NCI-H2171 treated with DMSO at 0.1 percent for 48 hours (cell line): ENCODE results near the gene ART4.

Experiments
- DNase-seq: peaks from one replicate; lab custom pipeline; 2025; lab: John Stamatoyannopoulos, UW

Gene ART4

GRCh38 chr12:14810167-14810952, 33.0 kb downstream of the ART4 start:
- no peak for DNase-seq

GRCh38 chr12:14803830-14804160, 39.5 kb downstream of the ART4 start:
- DNase-seq = no peak

- DNase-seq = peak; percentile 95
Measured at GRCh38 chr12:14803011-14803829, 40.1 kb downstream of the ART4 start, which contains the start of the genes C12orf60 and WBP11. Gene C12orf60 (plus strand): TSS chr12:14803670. CDS start chr12:14822936, 19,266 bp downstream. Gene WBP11 (minus strand): TSS chr12:14803478. CDS start chr12:14801383, 2,095 bp downstream.

GRCh38 chr12:14802721-14803010, 40.7 kb downstream of the ART4 start:
- peak; percentile 5 for DNase-seq

GRCh38 chr12:14802247-14802646, 41.1 kb downstream of the ART4 start:
- DNase-seq = no peak

- DNase-seq = no peak
Measured at GRCh38 chr12:14795028-14795448, 48.3 kb downstream of the ART4 start.

GRCh38 chr12:14785568-14785967, 57.8 kb downstream of the ART4 start:
- no peak for DNase-seq

- DNase-seq = no peak
Measured at GRCh38 chr12:14784471-14784870, 58.9 kb downstream of the ART4 start.

GRCh38 chr12:14782756-14783155, 60.6 kb downstream of the ART4 start:
- DNase-seq = no peak

- no peak for DNase-seq
Measured at GRCh38 chr12:14781563-14781962, 61.8 kb downstream of the ART4 start.

GRCh38 chr12:14780859-14781258, 62.5 kb downstream of the ART4 start:
- no peak for DNase-seq

- DNase-seq = no peak
Measured at GRCh38 chr12:14779834-14780233, 63.5 kb downstream of the ART4 start.

GRCh38 chr12:14777271-14777670, 66.1 kb downstream of the ART4 start:
- DNase-seq = no peak

- no peak for DNase-seq
Measured at GRCh38 chr12:14776236-14776961, 66.9 kb downstream of the ART4 start.

GRCh38 chr12:14775636-14775980, 67.7 kb downstream of the ART4 start:
- DNase-seq = no peak
